Astrocyte (in vitro differentiated cells and primary cell): ENCODE data around the gene DEXI. TPM values are rescaled to one million over a fixed set of nuclear protein-coding genes. Genes with fewer than 3 reads are reported as not detected.

Experiments
- DNase-seq: peaks from one replicate; pipeline ENCODE4 v3.0.0-alpha.2; 2010; ENCODE audit warnings: low read depth
- FAIRE-seq: peaks from 2 replicates; lab custom pipeline; 2011; peaks lifted over from hg19 to GRCh38; lab: Jason Lieb, UNC
- H2AFZ ChIP-seq: 2 replicates; pipeline ENCODE4 v1.6.0; 2012; ENCODE audit warnings: low read depth, low read length, inconsistent platforms
- H3K27ac ChIP-seq: 2 replicates; pipeline ENCODE4 v1.5.1; 2011; ENCODE audit warnings: low read depth, low read length, inconsistent platforms
- H3K27me3 ChIP-seq: 2 replicates; pipeline ENCODE4 v1.6.0; 2011; ENCODE audit warnings: low read length, inconsistent platforms; ENCODE audit not compliant: insufficient read depth
- H3K36me3 ChIP-seq: 2 replicates; pipeline ENCODE4 v1.5.1; 2011; ENCODE audit warnings: low read length, inconsistent platforms; ENCODE audit not compliant: insufficient read depth
- H3K4me1 ChIP-seq: 2 replicates; pipeline ENCODE4 v1.5.1; 2011; ENCODE audit warnings: low read length, inconsistent platforms; ENCODE audit not compliant: insufficient read depth
- H3K4me2 ChIP-seq: 2 replicates; pipeline ENCODE4 v1.6.0; 2012; ENCODE audit warnings: low read length, inconsistent platforms
- H3K4me3 ChIP-seq: 2 replicates; pipeline ENCODE4 v1.5.1; 2011; ENCODE audit warnings: low read depth, mild to moderate bottlenecking, low read length, inconsistent platforms; ENCODE audit not compliant: insufficient read depth
- H3K79me2 ChIP-seq: 2 replicates; pipeline ENCODE4 v1.6.0; 2012; ENCODE audit warnings: mild to moderate bottlenecking, low read length, inconsistent platforms; ENCODE audit not compliant: insufficient read depth
- H3K9ac ChIP-seq: 2 replicates; pipeline ENCODE4 v1.6.0; 2012; ENCODE audit warnings: mild to moderate bottlenecking, low read length, inconsistent platforms
- H3K9me3 ChIP-seq: 2 replicates; pipeline ENCODE4 v1.5.1; 2012; ENCODE audit warnings: low read depth, mild to moderate bottlenecking, low read length, inconsistent platforms; ENCODE audit not compliant: insufficient read depth
- H4K20me1 ChIP-seq: 2 replicates; pipeline ENCODE4 v1.6.0; 2012; ENCODE audit warnings: low read length, inconsistent platforms; ENCODE audit not compliant: insufficient read depth
- H3K27ac Mint-ChIP-seq: one replicate; pipeline ENCODE4 v1.8.0; 2021; ENCODE audit warnings: mild to moderate bottlenecking, mixed read lengths; ENCODE audit not compliant: unreplicated experiment
- H3K27me3 Mint-ChIP-seq: one replicate; pipeline ENCODE4 v1.8.0; 2021; ENCODE audit warnings: low read depth, mixed read lengths; ENCODE audit not compliant: unreplicated experiment
- H3K36me3 Mint-ChIP-seq: one replicate; pipeline ENCODE4 v1.8.0; 2021; ENCODE audit warnings: low read depth, mixed read lengths; ENCODE audit not compliant: unreplicated experiment
- H3K4me1 Mint-ChIP-seq: one replicate; pipeline ENCODE4 v1.8.0; 2021; ENCODE audit warnings: low read depth, mixed read lengths; ENCODE audit not compliant: unreplicated experiment
- H3K4me3 Mint-ChIP-seq: one replicate; pipeline ENCODE4 v1.8.0; 2021; ENCODE audit warnings: mild to moderate bottlenecking, moderate library complexity, mixed read lengths; ENCODE audit not compliant: unreplicated experiment
- H3K9me3 Mint-ChIP-seq: one replicate; pipeline ENCODE4 v1.8.0; 2021; ENCODE audit warnings: mild to moderate bottlenecking, mixed read lengths; ENCODE audit not compliant: unreplicated experiment
- EZH2 ChIP-seq: IDR thresholded peaks from 2 replicates; pipeline ENCODE4 v1.6.1; 2012; ENCODE audit warnings: mild to moderate bottlenecking, low read length, inconsistent platforms; ENCODE audit not compliant: insufficient read depth
- total RNA-seq: library from RNA; stranded (reverse); gene quantifications from 2 replicates; pipeline ENCODE4 v1.2.1, GENCODE V29; 2021
- TF ChIP-seq, protein P1 (sequence below): IDR thresholded peaks from 2 replicates; pipeline ENCODE4 v1.5.1; 2011; ENCODE audit warnings: low read depth, mild to moderate bottlenecking, inconsistent platforms, low read length, moderate library complexity; ENCODE audit not compliant: insufficient read depth

DEXI gene
- total RNA-seq, 1 donor from 2014 or later, result 39.8 TPM

- Histone ChIP-seq H3K27ac (no peak overlapping the region), H2AFZ (no peak overlapping the region), H4K20me1 (no peaks in the 10 kb centered on the region), H3K79me2 (no peaks in the 10 kb centered on the region), H3K36me3 (no peaks in the 10 kb centered on the region), H3K4me3 (no peak overlapping the region), H3K4me2 (no peak overlapping the region), H3K27me3 (no peaks in the 10 kb centered on the region), H3K9me3 (no peaks in the 10 kb centered on the region), H3K4me1 (no peaks in the 10 kb centered on the region), H3K9ac (no peak overlapping the region)
- TF ChIP-seq, protein P1, sequence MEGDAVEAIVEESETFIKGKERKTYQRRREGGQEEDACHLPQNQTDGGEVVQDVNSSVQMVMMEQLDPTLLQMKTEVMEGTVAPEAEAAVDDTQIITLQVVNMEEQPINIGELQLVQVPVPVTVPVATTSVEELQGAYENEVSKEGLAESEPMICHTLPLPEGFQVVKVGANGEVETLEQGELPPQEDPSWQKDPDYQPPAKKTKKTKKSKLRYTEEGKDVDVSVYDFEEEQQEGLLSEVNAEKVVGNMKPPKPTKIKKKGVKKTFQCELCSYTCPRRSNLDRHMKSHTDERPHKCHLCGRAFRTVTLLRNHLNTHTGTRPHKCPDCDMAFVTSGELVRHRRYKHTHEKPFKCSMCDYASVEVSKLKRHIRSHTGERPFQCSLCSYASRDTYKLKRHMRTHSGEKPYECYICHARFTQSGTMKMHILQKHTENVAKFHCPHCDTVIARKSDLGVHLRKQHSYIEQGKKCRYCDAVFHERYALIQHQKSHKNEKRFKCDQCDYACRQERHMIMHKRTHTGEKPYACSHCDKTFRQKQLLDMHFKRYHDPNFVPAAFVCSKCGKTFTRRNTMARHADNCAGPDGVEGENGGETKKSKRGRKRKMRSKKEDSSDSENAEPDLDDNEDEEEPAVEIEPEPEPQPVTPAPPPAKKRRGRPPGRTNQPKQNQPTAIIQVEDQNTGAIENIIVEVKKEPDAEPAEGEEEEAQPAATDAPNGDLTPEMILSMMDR, result no peak
- TF ChIP-seq EZH2, result no peak
- H3K4me1 Mint-ChIP-seq, result no peaks in the 10 kb centered on the region
- peaks cover 11% of the 10 kb centered on the region for H3K9me3 Mint-ChIP-seq
- no peaks in the 10 kb centered on the region for H3K36me3 Mint-ChIP-seq
- peaks cover 48% of the 10 kb centered on the region for H3K27me3 Mint-ChIP-seq
- FAIRE-seq (no peak), DNase-seq (no peak)
- H3K4me3 Mint-ChIP-seq, result no peak overlapping the region
- no peak overlapping the region for H3K27ac Mint-ChIP-seq
These were observed 39.3 kb downstream of the DEXI start for GRCh38 chr16:10902999-10903398.

DNA sequence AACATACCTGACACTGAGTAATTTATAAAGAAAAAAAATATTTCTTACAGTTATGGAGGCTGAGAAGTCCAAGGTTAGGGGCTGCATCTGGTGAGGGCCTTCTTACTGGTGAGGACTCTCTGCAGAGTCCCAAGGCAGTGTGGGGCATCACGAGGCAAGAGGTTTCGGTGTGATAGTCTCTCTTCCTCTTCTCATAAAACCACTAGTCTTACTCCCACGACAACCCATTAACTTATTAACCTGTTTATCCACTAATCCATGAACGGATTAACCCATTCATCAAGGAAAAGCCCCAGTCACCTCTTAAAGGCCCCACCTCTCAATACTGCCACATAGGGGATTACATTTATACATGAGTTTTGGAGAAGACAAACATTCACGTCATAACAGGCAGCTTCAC lies 45.1 kb downstream of the DEXI start:
- no peaks in the 10 kb centered on the region for H3K36me3 Mint-ChIP-seq
- H3K9me3 Mint-ChIP-seq, result peaks cover 3% of the 10 kb centered on the region
- H3K4me1 Mint-ChIP-seq, result no peaks in the 10 kb centered on the region
- peaks cover 75% of the 10 kb centered on the region for H3K27me3 Mint-ChIP-seq
- no peak for TF ChIP-seq EZH2
- TF ChIP-seq, protein P1, result no peak
- FAIRE-seq (no peak), DNase-seq (no peak)
- H3K27me3 ChIP-seq, result peaks cover 5% of the 10 kb centered on the region
- no peaks in the 10 kb centered on the region for H3K36me3 ChIP-seq
- no peaks in the 10 kb centered on the region for H3K4me1 ChIP-seq
- no peaks in the 10 kb centered on the region for H3K79me2 ChIP-seq
- H2AFZ ChIP-seq, result no peak overlapping the region
- H3K9ac ChIP-seq, result no peak overlapping the region
- H3K9me3 ChIP-seq, result no peaks in the 10 kb centered on the region
- H4K20me1 ChIP-seq, result no peaks in the 10 kb centered on the region
- no peak overlapping the region for H3K4me3 ChIP-seq
- H3K4me3 Mint-ChIP-seq, result no peak overlapping the region
- no peak overlapping the region for H3K27ac ChIP-seq
- no peak overlapping the region for H3K4me2 ChIP-seq
- no peak overlapping the region for H3K27ac Mint-ChIP-seq

- H3K4me3 ChIP-seq, result no peak overlapping the region
- no peaks in the 10 kb centered on the region for H3K36me3 ChIP-seq
- no peak overlapping the region for H3K4me2 ChIP-seq
- TF ChIP-seq, protein P1, result no peak
- TF ChIP-seq EZH2, result no peak
- Mint-ChIP-seq H3K36me3 (no peaks in the 10 kb centered on the region), H3K27me3 (peaks cover 76% of the 10 kb centered on the region), H3K4me3 (no peak overlapping the region), H3K27ac (no peak overlapping the region), H3K9me3 (peaks cover 2% of the 10 kb centered on the region), H3K4me1 (no peaks in the 10 kb centered on the region)
- no peak overlapping the region for H2AFZ ChIP-seq
- no peak overlapping the region for H3K9ac ChIP-seq
- no peaks in the 10 kb centered on the region for H3K9me3 ChIP-seq
- no peaks in the 10 kb centered on the region for H4K20me1 ChIP-seq
- no peaks in the 10 kb centered on the region for H3K4me1 ChIP-seq
- H3K79me2 ChIP-seq, result no peaks in the 10 kb centered on the region
- FAIRE-seq, result no peak
- no peak overlapping the region for H3K27ac ChIP-seq
- DNase-seq, result no peak
- peaks cover 5% of the 10 kb centered on the region for H3K27me3 ChIP-seq
These were observed 45.5 kb downstream of the DEXI start for GRCh38 chr16:10896723-10897122.
